HG03558 (cell line): ENCODE data around the gene HACD4.
"Not testable (repeated sequence)": the region's sequence is repeated elsewhere in the genome, so short reads cannot be mapped to it uniquely, and the experiment has no call there.

Source experiments
- ATAC-seq: cut with Tn5 transposase; IDR thresholded peaks from one replicate; pipeline ENCODE4 v1.9.1; 2021; ENCODE audit warnings: moderate number of reproducible peaks; ENCODE audit not compliant: unreplicated experiment; ENCODE audit errors: extremely low read depth

Gene HACD4

DNA sequence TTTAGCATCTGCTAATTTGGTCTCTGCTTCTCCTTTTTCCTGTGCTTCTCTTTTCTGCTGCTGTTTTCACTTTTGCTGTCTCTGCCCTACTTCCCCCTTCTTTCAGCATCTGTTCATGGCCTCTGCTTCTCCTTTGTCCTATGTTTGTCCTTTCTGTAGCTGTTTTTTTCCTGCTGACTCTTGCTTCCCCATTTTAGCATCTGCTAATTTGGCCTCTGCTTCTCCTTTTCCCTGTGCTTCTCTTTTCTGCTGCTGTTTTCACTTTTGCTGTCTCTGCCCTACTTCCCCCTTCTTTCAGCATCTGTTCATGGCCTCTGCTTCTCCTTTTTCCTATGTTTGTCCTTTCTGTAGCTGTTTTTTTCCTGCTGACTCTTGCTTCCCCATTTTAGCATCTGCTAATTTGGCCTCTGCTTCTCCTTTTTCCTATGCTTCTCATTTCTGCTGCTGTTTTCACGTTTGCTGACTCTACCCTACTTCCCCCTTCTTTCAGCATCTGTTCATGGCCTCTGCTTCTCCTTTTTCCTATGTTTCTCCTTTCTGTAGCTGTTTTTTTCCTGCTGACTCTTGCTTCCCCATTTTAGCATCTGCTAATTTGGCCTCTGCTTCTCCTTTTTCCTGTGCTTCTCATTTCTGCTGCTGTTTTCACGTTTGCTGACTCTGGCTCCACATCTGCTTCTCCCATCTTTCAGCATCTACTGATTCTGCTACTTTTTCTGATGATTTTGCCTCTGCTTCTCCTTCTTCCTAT lies 57.1 kb downstream of the HACD4 start:
- not testable (repeated sequence) for ATAC-seq

DNA sequence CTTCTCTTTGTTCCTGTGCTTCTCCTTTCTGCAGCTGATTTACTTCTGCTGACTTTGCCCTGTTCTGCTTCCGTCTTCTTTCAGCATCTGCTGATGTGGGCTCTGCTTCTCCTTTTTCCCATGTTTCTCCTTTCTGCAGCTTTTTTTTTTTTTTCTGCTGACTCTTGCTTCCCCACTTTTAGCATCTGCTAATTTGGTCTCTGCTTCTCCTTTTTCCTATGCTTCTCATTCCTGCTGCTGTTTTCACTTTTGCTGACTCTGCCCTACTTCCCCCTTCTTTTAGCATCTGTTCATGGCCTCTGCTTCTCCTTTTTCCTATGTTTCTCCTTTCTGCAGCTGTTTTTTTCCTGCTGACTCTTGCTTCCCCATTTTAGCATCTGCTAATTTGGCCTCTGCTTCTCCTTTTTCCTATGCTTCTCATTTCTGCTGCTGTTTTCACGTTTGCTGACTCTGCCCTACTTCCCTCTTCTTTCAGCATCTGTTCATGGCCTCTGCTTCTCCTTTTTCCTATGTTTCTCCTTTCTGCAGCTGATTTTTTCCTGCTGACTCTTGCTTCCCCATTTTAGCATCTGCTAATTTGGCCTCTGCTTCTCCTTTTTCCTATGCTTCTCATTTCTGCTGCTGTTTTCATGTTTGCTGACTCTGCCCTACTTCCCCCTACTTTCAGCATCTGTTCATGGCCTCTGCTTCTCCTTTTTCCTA lies 58.0 kb downstream of the HACD4 start:
- not testable (repeated sequence) for ATAC-seq

DNA sequence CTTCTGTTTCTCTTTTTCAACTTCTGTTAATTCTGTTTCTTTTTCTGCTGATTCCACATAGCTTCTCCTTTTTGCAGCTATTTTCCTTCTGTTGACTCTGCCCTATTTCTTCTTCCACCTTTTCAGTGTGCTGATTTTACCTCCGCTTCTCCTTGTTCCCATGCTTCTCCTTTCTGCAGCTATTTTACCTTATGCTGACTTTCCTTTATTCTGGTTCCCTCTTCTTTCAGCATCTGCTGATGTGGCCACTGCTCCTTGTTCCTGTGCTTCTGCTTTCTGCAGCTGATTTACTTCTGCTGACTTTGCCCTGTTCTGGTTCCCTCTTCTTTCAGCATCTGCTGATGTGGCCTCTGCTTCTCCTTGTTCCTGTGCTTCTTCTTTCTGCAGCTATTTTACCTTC lies 58.8 kb downstream of the HACD4 start:
- no peak for ATAC-seq

DNA sequence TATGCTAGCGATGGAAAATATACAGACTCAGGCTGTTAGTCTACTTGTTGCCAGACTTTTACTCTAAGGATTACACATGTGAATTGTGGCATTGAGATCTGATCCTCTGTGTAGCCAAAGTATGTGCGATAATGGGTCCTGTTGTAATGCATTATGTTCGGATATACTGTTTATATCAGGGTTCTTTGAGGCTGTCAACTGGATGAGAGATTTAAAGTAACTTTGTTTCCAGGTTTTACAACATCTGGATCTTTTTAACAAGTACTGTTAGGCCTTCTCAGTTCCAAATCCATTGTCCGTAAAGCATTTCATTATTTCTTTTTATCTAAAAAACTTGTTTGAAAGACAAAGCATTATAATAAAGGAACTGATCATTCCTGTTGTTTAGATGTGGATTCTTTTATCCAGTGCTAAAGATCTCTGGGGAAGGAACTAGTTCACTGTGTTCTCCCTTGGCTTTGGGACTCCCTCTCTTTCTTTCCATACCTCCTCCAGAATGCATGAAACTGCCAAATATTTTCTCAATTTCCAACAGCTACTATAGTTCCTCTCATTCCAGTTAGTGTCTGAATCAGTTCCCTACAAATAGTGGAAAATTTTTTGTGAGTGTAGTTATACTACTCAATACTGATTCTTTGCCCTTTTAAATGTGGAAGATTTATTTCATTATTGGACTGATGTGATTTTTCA lies 68.8 kb downstream of the HACD4 start:
- ATAC-seq, result no peak

DNA sequence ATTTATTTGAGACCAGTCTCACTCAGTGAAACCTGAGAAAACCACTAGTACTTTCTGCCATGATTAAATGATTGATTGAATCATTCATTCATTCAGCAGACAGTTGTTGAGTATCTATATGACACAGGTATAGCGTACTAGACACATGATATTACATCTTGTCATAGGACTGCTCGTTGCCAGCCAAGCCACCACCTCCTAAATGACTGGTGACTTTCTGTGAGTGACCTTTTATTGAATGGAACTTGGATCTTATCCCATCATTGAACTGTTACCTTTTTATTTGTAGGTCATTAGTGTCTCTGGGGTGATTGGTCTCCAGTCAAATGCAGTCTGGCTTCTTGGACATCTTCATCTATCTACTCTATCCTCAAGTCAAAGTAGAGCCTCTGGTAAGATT lies 80.7 kb downstream of the HACD4 start:
- ATAC-seq, result no peak
